ENCODE data around the gene MIDN. TPM values are rescaled to one million over a fixed set of nuclear protein-coding genes. Genes with fewer than 3 reads are reported as not detected.

The MIDN gene
- total and polyA plus RNA-seq, 12 donors, result 8.6 to 189 (median 59.9) TPM

DNA sequence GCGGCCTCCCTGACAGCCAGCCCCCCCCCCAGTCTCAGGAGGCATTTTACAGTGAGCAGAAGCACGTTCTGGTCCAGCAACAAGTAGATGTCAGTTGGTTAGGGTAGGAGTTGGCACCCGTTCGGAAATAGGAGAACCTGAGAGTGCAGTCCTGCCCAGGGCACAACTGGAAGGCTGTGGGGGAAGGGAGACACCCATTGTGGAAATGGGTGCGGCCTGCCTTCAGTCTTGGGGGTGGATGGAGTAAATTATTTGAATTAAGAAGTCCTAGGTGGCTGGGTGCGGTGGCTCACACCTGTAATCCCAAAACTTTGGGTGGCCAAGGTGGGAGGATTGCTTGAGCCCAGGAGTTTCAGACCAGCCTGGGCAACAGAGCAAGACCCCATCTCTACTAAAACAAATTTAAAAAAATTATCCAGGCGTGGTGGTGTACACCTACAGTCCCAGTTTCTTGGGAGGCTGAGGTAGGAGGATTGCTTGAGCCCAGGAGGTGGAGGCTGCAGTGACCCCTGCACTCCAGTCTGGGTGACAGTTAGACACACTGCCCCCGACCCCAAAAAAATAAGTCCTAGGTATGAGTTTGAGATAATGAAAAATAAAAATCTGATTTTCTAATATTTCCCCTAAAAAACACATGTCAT is 21.9 kb downstream of the MIDN start:
- WGBS, 4 donors, result 14 to 18% (median 17%) methylated on average over 8 of the region's 8 CpGs
- peaks cover 0 to 47% of the 10 kb centered on the region in 2 donors for H3K36me3 ChIP-seq (replicated peaks in 1 of 2)
- H3K4me1 ChIP-seq (replicated peaks in 1 of 2), result peaks cover 63 to 88% of the 10 kb centered on the region in 2 donors

GRCh38 chr19:1270854-1271527 is 22.6 kb downstream of the MIDN start:
- Histone ChIP-seq H3K27me3 (no peaks in the 10 kb centered on the region), H3K36me3 (replicated peaks in 1 of 2) (peaks cover 0 to 47% of the 10 kb centered on the region in 2 donors), H3K9me3 (replicated peaks in 1 of 3) (no peaks in the 10 kb centered on the region), H3K4me1 (replicated peaks in 1 of 2) (peaks cover 57 to 82% of the 10 kb centered on the region in 2 donors), H3K4me3 (peak overlapping the region in 1 of 4 donors; percentile 84), H3K27ac (peak overlapping the region; percentile 8 to 100 (median 99))
- TF ChIP-seq CTCF (IDR thresholded peaks at IDR 0.05), result no peak
- TF ChIP-seq POLR2A (IDR thresholded peaks at IDR 0.05), result no peak
- DNase-seq, result peak in 3 of 7 donors; percentile 43 to 73 (median 45)
- WGBS, 4 donors, result 36 to 51% (median 44%) methylated on average over 8 to 26 of the region's 26 CpGs
- intact Hi-C loops (cut with DNase I), result loop anchor here in 1 of 2 donors (10.0 kb wide), 1 partner anchor 164 kb away; the partner anchor contains the start of gene RPS15

More for the DNA sequence above, 21.9 kb downstream of the MIDN start:
- H3K27me3 ChIP-seq, result no peaks in the 10 kb centered on the region
- DNase-seq, result no peak
- intact Hi-C loops (cut with DNase I), result loop anchor here in 1 of 2 donors (10.0 kb wide), 1 partner anchor 164 kb away; the partner anchor contains the start of gene RPS15
- peak overlapping the region; percentile 89 to 100 (median 99) for H3K27ac ChIP-seq
- no peaks in the 10 kb centered on the region for H3K9me3 ChIP-seq (replicated peaks in 1 of 3)
- peak overlapping the region; percentile 36 to 84 (median 56) for H3K4me3 ChIP-seq
- TF ChIP-seq POLR2A (IDR thresholded peaks at IDR 0.05) (no peak), CTCF (IDR thresholded peaks at IDR 0.05) (no peak)

DNA sequence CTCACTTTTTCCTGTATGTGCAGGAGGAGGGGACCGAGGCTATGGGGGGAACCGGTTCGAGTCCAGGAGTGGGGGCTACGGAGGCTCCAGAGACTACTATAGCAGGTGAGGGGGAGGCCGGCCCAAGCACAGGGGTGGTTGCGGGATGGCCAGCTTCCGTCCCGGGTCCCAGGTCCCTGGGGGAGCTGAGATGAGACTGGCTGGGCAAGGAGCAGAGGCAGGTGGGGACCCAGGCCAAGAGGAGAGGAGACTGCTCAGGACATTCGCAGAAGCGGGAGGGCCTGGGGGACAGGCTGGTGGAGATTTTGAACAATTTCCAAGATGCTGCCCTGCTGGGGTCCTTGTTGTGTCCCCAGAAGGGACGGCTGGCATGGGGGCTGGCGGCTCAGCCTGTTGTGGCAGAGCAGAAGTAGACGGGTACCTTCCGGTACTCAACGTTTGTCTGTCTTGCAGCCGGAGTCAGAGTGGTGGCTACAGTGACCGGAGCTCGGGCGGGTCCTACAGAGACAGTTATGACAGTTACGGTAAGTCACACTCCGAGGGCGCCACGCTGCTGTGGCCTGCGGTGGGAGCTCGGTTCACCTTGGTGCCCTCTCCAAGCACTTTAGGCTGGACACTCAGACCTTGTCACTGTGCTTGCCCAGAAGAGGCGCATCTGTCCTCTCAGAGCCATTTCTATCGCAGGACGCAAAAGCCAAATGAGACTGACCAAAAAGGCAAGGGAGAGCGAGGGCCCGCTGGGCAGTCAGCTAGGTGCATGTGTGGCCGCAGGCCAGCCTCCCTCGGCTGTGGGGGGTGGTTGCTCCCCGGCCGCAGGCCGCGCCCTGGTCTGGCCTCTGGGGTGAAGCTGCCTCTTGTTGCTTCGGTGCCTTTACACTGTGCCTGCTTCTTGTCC is 23.4 kb downstream of the MIDN start:
- Histone ChIP-seq H3K9me3 (replicated peaks in 1 of 3) (no peaks in the 10 kb centered on the region), H3K36me3 (replicated peaks in 1 of 2) (peaks cover 0 to 47% of the 10 kb centered on the region in 2 donors), H3K27me3 (no peaks in the 10 kb centered on the region), H3K4me3 (peak overlapping the region in 1 of 4 donors; percentile 84), H3K27ac (peak overlapping the region in 4 of 5 donors; percentile 8 to 100 (median 99)), H3K4me1 (replicated peaks in 1 of 2) (peaks cover 57 to 82% of the 10 kb centered on the region in 2 donors)
- intact Hi-C loops (cut with DNase I), result loop anchor here in 1 of 2 donors (10.0 kb wide), 1 partner anchor 163 kb away; the partner anchor contains the start of gene RPS15
- DNase-seq, result peak in 4 of 7 donors; percentile 49 to 71 (median 58)
- WGBS, 4 donors, result 56 to 66% (median 59%) methylated on average over 9 to 37 of the region's 37 CpGs
- TF ChIP-seq POLR2A (IDR thresholded peaks at IDR 0.05) (no peak), CTCF (IDR thresholded peaks at IDR 0.05) (no peak)

Data from adrenal gland (tissue), 12 donors.